ENCODE data around the gene NYAP2.
A peak's percentile ranks its signal among the peaks of the same experiment; 100 is the strongest.

NYAP2 gene

DNA sequence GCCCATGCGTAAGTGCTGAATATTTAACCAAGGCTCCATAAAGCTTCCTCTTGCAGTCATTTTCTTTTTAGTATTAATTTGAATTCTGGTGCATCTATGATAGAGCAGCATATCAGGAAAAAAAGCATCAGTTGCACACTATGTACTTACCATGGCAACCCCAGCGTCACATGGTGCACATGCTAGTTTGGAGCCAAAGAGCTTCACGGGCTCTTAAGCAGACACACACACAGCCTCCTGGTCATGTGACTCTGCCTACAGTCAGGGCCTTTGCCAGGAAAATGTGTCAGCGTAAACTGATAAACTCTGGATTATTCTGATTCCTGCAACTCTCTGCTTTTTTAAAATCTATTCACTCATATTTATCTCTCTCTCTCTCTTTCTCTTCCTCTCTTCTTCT lies 30.2 kb downstream of the NYAP2 start:
- peak; percentile 72 for DNase-seq

- DNase-seq, result peak; percentile 24
Measured at GRCh38 chr2:225431105-225431863, 31.8 kb downstream of the NYAP2 start.

- no peak for DNase-seq
Measured at GRCh38 chr2:225434014-225434413, 34.5 kb downstream of the NYAP2 start.

- no peak for DNase-seq
Measured at GRCh38 chr2:225437319-225437718, 37.8 kb downstream of the NYAP2 start.

GRCh38 chr2:225438248-225438647 lies 38.7 kb downstream of the NYAP2 start:
- no peak for DNase-seq

GRCh38 chr2:225452677-225453076 lies 53.2 kb downstream of the NYAP2 start:
- no peak for DNase-seq

GRCh38 chr2:225454412-225454811 lies 54.9 kb downstream of the NYAP2 start:
- DNase-seq, result no peak

- DNase-seq, result no peak
Measured at GRCh38 chr2:225456619-225457260, 57.2 kb downstream of the NYAP2 start.

DNA sequence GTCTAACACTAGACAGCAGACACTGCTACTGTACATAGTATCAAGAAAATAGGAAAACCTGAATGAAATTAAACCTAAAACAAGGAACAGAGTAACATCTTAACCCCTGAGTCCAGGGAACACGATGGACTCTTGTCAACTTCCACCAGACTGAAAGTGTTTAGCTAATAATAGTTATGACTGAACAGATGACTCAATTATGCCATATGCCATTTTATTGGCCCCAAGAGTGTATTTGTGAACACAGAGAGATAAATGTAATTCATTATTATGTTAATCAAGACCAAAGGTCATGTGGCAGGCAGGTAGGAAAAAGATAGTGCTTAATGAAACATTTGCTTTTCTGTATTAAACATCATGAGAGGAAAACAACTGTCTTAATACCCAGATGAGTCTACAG lies 58.0 kb downstream of the NYAP2 start:
- DNase-seq, result no peak

DNA sequence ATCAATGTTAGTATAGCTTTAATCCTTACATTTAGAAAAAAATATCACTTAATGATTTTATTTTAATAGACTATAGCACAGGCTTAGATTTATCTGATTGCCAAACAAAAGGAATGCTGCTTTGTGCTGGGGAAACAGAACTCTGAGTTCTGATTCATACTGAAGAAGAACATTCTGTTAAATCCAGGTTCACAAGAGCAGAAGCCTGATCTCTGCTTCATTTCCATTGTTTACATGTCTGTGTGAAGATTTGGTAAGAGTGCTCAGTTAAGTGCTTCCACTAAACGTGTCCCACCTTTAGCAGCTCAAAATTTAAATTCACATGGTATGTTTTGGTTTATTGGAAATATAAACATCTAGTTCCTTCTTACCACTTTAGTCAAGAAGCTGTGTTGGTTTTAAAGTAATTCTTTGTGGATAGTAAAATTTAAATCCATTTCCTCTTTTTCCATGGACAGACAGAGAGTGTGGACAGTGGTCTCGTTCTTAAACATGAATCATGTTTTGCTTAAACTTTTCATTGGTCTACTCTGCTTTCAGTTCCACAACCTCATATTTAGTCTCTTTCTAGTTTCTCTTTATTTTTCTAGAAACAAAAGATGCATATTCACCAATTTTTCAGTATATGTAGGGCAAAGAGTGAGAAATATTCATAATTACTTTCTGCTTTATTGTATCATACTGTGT lies 59.1 kb downstream of the NYAP2 start:
- DNase-seq, result no peak

GRCh38 chr2:225462417-225462816 lies 62.9 kb downstream of the NYAP2 start:
- no peak for DNase-seq

DNA sequence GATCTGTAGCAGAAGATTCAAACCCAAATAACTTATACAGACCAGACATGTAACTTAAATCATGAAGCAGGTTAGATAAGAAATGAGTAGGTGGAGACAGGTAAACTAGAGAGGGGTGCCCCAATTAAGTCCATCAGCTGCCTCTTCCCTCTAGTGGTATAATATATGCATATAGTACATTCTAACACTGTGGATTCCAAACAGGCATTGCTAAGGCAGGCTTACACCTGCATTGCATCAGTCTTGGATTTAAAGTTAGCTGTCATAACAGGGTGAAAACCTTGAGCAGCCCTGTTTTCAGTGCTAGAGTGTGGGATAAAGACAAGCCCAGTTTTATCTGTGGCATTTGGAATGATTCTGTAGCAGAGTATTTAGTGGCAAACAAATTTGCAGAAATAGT lies 63.4 kb downstream of the NYAP2 start:
- DNase-seq, result no peak

DNA sequence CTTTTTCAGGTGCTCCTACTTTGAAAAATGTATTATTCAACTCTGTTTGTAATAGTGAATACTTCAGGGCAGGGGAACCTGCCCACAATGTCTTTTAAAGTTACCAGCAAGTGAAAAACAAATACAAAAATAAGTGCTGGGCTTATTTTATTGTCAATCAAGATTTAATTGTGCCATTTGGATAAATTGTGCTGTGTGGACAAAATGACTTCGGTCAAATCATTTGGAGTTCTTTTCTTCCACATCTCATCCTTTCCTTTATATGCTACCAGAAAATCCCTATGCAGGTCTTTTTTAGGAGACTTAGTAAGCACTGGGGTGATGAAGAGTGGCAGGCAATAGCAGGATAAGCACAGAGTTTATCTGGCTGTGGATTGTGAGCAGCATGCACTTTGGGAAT lies 63.9 kb downstream of the NYAP2 start:
- DNase-seq, result no peak

DNA sequence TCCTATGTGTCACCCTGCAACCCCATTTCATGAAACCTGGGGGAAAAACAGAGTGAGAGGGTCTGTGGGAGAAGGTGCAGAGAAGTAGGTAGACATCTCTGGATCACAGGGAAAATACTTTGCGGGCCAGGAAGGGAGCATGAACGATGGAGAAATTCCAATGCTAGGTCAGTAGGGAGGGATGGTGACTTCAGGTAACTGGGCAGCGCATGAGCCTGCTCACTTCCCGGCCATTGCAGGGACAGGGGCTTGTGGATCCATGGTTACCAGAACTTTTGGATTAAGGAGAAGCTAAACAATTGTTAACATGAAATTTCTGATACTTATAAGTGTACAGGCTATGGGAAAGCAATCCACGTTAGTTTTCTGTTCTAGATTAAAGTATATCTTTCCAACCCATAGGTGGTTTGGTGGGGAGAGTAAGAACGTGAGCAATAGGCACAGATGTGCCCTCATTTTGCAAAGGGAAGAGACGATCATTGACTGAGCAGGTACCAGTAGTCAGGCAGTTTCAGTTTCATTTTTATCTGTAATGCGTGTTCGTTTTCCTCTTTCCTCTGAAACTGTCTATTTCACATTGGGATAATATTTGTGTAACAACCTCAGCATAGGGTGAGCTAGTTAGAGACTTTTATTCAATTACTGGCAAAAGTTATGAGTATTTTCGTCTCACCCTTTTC lies 65.0 kb downstream of the NYAP2 start:
- no peak for DNase-seq

GRCh38 chr2:225465827-225466226 lies 66.3 kb downstream of the NYAP2 start:
- DNase-seq, result no peak

DNA sequence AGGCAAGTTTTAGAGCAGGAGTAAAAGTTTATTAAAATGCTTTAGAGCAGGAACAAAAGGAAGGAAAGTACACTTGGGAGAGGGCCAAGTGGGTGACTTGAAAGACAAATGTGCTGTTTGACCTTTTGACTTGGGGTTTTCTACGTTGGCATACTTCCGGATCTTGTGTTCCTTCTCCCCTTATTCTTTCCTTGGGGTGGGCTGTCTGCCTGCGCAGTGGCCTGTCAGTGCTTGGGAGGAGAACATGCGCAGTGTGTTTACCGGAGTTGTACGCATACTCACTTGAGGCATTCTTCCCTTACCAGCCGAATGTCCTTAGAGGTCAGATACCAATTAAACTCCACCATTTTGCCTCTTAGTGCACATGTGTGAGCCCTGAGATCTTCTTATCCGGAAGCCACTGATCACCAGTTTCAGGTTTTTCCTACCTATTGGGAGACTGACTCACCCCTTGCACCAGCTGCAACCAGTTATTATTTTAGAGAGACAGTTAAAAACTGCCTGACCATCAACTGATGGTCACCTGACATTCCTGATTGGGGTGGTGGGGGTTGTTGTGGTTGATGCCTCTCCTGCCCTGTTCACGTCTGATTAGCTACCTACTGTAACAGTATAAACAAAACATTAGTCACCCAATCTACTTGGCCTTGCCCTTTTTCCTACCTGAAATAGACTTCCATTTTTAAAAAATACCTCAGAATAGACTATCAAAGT lies 67.5 kb downstream of the NYAP2 start:
- no peak for DNase-seq

- no peak for DNase-seq
Measured at GRCh38 chr2:225468131-225468530, 68.6 kb downstream of the NYAP2 start.

GRCh38 chr2:225471039-225471438 lies 71.5 kb downstream of the NYAP2 start:
- no peak for DNase-seq

GRCh38 chr2:225471482-225471881 lies 72.0 kb downstream of the NYAP2 start:
- no peak for DNase-seq

DNA sequence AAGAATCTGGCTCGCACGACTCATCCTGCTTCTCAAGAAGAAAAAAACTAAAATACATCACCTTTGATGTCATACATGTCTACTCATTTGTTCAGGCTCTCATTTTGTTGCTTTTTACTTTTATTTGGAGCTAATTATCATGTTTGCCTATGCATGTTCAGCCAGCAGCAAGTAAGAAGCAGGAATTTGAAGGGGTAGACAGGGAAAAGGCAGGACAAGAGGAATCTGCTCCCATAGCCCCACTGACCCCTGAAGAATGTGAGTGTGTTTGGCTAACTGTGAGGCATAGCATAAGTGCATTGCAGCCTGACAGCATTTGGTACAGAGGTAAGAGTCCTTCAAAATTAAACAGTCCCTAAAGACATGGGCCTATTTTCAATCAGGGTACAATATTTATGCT lies 72.7 kb downstream of the NYAP2 start:
- DNase-seq, result no peak

DNA sequence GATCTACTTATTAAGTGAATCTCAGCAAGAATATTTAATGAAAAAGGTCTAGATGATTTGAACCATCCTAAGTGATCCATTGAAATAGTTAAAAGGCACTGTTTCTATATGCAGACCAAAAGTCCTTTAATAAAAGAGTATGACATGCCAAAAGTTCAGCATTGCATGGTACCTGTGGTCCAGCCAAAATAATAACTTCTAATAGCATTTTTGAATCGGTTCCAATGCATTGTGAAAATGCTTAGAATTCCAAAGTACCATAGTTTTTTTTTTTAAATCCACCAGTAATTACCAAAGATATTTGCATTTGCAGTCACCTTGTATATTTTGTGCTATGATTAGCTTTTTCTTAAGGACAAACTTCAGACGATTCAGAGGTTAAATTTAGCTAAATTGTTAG lies 79.9 kb downstream of the NYAP2 start:
- DNase-seq, result no peak

DNA sequence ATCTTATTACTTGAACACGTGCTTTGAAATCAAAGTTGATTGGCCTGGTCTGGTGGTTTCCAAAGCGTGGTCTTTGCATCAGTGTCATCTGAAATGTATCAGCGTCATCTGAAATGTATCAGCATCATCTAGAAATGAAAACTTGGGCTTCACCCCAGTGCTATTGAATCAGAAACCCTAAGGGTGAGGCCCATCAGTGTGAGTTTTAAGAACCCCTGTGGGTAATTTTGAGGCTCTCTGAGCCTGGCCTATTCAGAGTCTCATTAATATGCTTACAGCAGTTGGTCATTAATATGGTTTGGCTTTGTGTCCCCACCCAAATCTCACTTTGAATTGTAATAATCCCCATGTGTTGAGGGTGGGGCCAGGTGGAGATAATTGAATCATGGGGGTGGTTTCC lies 85.2 kb downstream of the NYAP2 start:
- no peak for DNase-seq

DNA sequence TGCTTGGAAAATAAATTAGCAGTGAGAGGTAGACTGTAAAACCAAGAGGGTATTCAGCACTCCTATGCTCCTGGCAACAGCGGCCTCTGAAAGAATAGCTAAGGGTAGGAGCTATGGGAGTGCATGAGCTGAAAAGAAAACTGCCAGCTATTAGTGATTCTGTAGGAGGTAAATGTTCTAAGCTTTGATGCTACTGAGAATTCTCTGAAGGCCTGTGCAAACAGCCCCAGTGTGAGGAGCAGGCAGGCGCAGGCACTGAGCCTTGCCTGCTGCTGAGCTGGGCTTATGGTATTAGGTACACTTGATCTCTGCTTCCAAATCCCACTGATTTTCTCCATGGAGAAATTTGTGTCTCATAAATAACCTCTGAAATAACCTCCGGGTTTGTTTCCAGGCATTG lies 86.7 kb downstream of the NYAP2 start:
- no peak for DNase-seq
